MCF 10A (cell line): Measurements from ENCODE around the gene CAPN7. TPM values are rescaled to one million over a fixed set of nuclear protein-coding genes. Genes with fewer than 3 reads are reported as not detected.

ENCODE experiments used
- BruUV-seq: library from RNA; stranded (reverse); fragments of 400-500 nt; replicated peaks from 2 replicates; lab custom pipeline; 2021; lab: Mats Ljungman, UMichigan
- CTCF ChIA-PET: fragments of 300-600 bp; sonication (Branson Sonifier 250); formaldehyde crosslinking; extraction: SDS; loops from one replicate; lab custom pipeline; 2021; ENCODE audit warnings: antibody characterized with exemption, inconsistent platforms; lab: Yijun Ruan, JAX
- POLR2A ChIA-PET: fragments of 300-600, 350-650 bp; sonication (Branson Sonifier 250); formaldehyde crosslinking; extraction: SDS; loops from one replicate; lab custom pipeline; 2020; ENCODE audit warnings: antibody characterized with exemption, inconsistent platforms; lab: Yijun Ruan, JAX
- DNase-seq: peaks from one replicate; pipeline ENCODE4 v3.0.0-alpha.2; 2018; ENCODE audit not compliant: unreplicated experiment
- H3K27ac Mint-ChIP-seq: one replicate; pipeline ENCODE4 v1.8.0; 2022; ENCODE audit warnings: mild to moderate bottlenecking, low read depth, mixed read lengths; ENCODE audit not compliant: unreplicated experiment
- H3K27me3 Mint-ChIP-seq: one replicate; pipeline ENCODE4 v1.8.0; 2022; ENCODE audit warnings: mixed read lengths; ENCODE audit not compliant: insufficient read depth, unreplicated experiment
- H3K36me3 Mint-ChIP-seq: one replicate; pipeline ENCODE4 v1.8.0; 2022; ENCODE audit warnings: mild to moderate bottlenecking, moderate library complexity, mixed read lengths; ENCODE audit not compliant: insufficient read depth, unreplicated experiment
- H3K4me1 Mint-ChIP-seq: one replicate; pipeline ENCODE4 v1.8.0; 2022; ENCODE audit warnings: mixed read lengths; ENCODE audit not compliant: insufficient read depth, unreplicated experiment
- H3K4me3 Mint-ChIP-seq: one replicate; pipeline ENCODE4 v1.8.0; 2022; ENCODE audit warnings: mild to moderate bottlenecking, moderate library complexity, mixed read lengths; ENCODE audit not compliant: unreplicated experiment
- H3K9me3 Mint-ChIP-seq: one replicate; pipeline ENCODE4 v1.8.0; 2022; ENCODE audit warnings: mixed read lengths; ENCODE audit not compliant: unreplicated experiment
- intact Hi-C: fragments of 100-400 bp; cut with micrococcal nuclease; formaldehyde crosslinking; loops from 2 replicates; pipeline ENCODE4 v1.14.1; 2022
- total RNA-seq: library from RNA; stranded (reverse); gene quantifications from 2 replicates; pipeline ENCODE4 v1.2.3, GENCODE V29; 2022
- TF ChIP-seq, protein P1 (sequence below): fragments of 200-600 bp; IDR thresholded peaks from one replicate; pipeline ENCODE4 v1.8.0; 2022; ENCODE audit warnings: antibody characterized with exemption, mild to moderate bottlenecking; ENCODE audit not compliant: unreplicated experiment

The CAPN7 gene
- total RNA-seq, 1 experiment from 2014 or later: 48.4 TPM

DNA sequence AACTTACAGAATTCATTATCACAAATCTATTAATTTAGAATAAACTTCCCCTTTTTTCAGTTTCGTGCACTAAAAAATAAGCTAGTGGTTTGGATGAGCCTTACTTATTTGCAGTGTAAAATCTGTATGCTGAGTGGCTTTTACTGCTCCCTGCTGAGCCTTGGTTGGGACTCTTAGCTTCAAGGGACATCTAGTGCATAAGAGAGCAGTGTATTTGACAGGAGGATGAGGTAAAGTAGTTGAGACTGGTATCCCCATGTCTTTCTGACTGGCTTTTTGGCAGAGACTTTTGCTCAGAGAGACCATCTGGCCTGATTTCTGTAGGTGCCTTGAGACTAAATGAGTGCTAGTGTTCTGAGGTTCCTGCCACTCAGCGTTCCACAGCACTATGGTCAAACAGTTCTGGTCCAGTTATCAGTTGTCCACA, 11.8 kb downstream of the CAPN7 start:
- ChIA-PET CTCF (interaction anchor here (0.7 to 0.8 kb wide), 2 partner anchors 18 to 104 kb away, joined by 3 to 9 read pairs; no protein-coding TSS in a partner anchor), POLR2A (interaction anchor here (0.6 to 1.7 kb wide), 5 partner anchors 9 to 98 kb away, joined by 3 to 14 read pairs (median 3); partner anchors contain the start of gene CAPN7)
- Mint-ChIP-seq H3K4me1 (no peaks in the 10 kb centered on the region), H3K27me3 (no peaks in the 10 kb centered on the region), H3K9me3 (no peaks in the 10 kb centered on the region), H3K4me3 (no peak overlapping the region), H3K27ac (no peak overlapping the region), H3K36me3 (peaks cover 100% of the 10 kb centered on the region)
- no TSS peak for BruUV-seq
- TF ChIP-seq, protein P1, sequence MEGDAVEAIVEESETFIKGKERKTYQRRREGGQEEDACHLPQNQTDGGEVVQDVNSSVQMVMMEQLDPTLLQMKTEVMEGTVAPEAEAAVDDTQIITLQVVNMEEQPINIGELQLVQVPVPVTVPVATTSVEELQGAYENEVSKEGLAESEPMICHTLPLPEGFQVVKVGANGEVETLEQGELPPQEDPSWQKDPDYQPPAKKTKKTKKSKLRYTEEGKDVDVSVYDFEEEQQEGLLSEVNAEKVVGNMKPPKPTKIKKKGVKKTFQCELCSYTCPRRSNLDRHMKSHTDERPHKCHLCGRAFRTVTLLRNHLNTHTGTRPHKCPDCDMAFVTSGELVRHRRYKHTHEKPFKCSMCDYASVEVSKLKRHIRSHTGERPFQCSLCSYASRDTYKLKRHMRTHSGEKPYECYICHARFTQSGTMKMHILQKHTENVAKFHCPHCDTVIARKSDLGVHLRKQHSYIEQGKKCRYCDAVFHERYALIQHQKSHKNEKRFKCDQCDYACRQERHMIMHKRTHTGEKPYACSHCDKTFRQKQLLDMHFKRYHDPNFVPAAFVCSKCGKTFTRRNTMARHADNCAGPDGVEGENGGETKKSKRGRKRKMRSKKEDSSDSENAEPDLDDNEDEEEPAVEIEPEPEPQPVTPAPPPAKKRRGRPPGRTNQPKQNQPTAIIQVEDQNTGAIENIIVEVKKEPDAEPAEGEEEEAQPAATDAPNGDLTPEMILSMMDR: no peak
- no peak for DNase-seq
- intact Hi-C loops: no loop called here

DNA sequence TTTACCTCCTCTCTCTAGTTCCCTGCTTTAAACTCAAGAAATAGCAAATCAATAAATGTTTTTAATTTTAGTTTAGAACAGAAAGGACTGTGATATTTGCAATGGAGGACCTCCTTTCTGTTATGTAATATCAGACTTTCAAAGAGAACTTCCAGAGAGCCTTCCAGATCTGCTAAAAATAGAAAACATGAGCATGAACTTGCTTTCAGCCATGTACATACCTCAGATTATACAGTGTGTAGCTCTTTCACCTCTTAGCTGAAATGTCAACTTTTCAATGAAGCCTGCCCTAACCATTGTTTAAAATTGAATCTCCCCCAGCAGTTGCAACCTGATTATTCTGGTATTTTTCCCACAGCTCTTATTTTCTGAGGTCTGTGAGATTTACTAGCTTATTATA, 12.6 kb downstream of the CAPN7 start:
- no peak overlapping the region for H3K4me3 Mint-ChIP-seq
- intact Hi-C loops: no loop called here
- CTCF ChIA-PET: interaction anchor here (0.6 kb wide), 1 partner anchor 15 kb away, joined by 3 read pairs; no protein-coding TSS in a partner anchor
- peaks cover 100% of the 10 kb centered on the region for H3K36me3 Mint-ChIP-seq
- no peaks in the 10 kb centered on the region for H3K9me3 Mint-ChIP-seq
- no peaks in the 10 kb centered on the region for H3K27me3 Mint-ChIP-seq
- H3K4me1 Mint-ChIP-seq: no peaks in the 10 kb centered on the region
- DNase-seq: no peak
- no TSS peak for BruUV-seq
- no peak overlapping the region for H3K27ac Mint-ChIP-seq
- TF ChIP-seq, protein P1: no peak
- POLR2A ChIA-PET: interaction anchor here (0.8 to 1.9 kb wide), 3 partner anchors 10 to 116 kb away, joined by 4 to 6 read pairs (median 4); no protein-coding TSS in a partner anchor

DNA sequence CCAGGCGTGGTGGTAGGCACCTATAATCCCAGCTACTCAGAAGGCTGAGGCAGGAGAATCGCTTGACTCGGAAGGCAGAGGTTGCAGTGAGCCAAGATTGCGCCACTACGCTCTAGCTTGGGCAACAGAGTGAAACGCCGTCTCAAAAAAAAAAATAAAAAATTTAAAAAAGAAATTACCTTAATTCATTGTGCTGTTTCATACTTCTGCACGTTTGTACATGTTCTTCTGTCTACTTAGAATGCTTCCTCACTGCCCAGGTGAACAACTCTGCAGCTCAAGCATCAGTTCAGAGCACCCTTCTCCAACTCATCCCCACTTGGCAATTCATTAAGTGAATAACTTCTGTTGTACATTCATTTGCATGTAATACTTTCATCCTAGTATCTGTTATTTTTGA, 14.0 kb downstream of the CAPN7 start:
- DNase-seq: peak; percentile 5
- H3K4me3 Mint-ChIP-seq: no peak overlapping the region
- H3K27me3 Mint-ChIP-seq: no peaks in the 10 kb centered on the region
- intact Hi-C loops: no loop called here
- H3K36me3 Mint-ChIP-seq: peaks cover 100% of the 10 kb centered on the region
- no peaks in the 10 kb centered on the region for H3K9me3 Mint-ChIP-seq
- no peaks in the 10 kb centered on the region for H3K4me1 Mint-ChIP-seq
- ChIA-PET POLR2A (interaction anchor here (0.5 to 1.9 kb wide), 3 partner anchors 11 to 1089 kb away, joined by 3 to 6 read pairs (median 4); no protein-coding TSS in a partner anchor), CTCF (interaction anchor here (0.6 to 3.3 kb wide), 3 partner anchors 12 to 112 kb away, joined by 3 to 18 read pairs (median 6); no protein-coding TSS in a partner anchor)
- TF ChIP-seq, protein P1: no peak
- no TSS peak for BruUV-seq
- no peak overlapping the region for H3K27ac Mint-ChIP-seq

DNA sequence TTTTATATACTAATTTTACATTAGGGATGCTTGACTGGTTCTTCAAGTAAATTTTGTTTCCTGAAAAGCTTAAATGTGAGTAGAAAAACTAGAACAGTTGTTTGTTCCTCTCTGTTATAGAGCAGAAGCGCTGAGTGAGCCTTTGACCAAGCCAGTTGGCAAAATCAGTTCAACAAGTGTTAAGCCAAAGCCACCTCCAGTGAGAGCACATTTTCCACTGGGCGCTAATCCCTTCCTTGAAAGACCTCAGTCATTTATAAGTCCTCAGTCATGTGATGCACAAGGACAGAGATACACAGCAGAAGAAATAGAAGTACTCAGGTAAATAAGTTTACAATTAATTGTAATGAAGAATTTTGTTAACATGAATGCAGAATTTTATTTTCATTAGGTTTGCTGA, 14.6 kb downstream of the CAPN7 start:
- POLR2A ChIA-PET: interaction anchor here (0.9 kb wide), 1 partner anchor 15 kb away, joined by 4 read pairs; the partner anchor contains the start of gene CAPN7
- no TSS peak for BruUV-seq
- intact Hi-C loops: no loop called here
- CTCF ChIA-PET: interaction anchor here (1.1 to 3.3 kb wide), 3 partner anchors 17 to 112 kb away, joined by 6 to 18 read pairs (median 13); no protein-coding TSS in a partner anchor
- Mint-ChIP-seq H3K9me3 (no peaks in the 10 kb centered on the region), H3K4me1 (no peaks in the 10 kb centered on the region), H3K4me3 (no peak overlapping the region), H3K27ac (no peak overlapping the region), H3K36me3 (peaks cover 100% of the 10 kb centered on the region), H3K27me3 (no peaks in the 10 kb centered on the region)
- DNase-seq: no peak
- TF ChIP-seq, protein P1: no peak
